Caki2 (cell line): ENCODE results near the gene SLAMF9. TPM values are rescaled to one million over a fixed set of nuclear protein-coding genes. Genes with fewer than 3 reads are reported as not detected.
A peak's percentile ranks its signal among the peaks of the same experiment; 100 is the strongest.

Source experiments
- DNase-seq: peaks from one replicate; pipeline ENCODE4 v3.0.0-alpha.2; 2015; ENCODE audit warnings: low read depth
- in situ Hi-C: cut with HindIII; loops from 2 replicates; pipeline ENCODE4 v1.10.0; 2016; ENCODE audit warnings: low sequenced_read_pairs, low pct_unique_long_range_greater_than_20kb, mixed read lengths
- total RNA-seq: library from RNA; depleted of rRNA; stranded (reverse); fragments of >200 nt; shearing (Covaris generic); gene quantifications from 2 replicates; pipeline ENCODE4 v1.2.3, GENCODE V29; 2014; ENCODE audit warnings: low replicate concordance

SLAMF9 gene
- total RNA-seq, 1 experiment from 2014 or later = not detected

- in situ Hi-C loops = no loop called here
- no peak for DNase-seq
Measured at GRCh38 chr1:159927849-159928431, 26.1 kb downstream of the SLAMF9 start.

GRCh38 chr1:159927211-159927848, 26.7 kb downstream of the SLAMF9 start:
- no peak for DNase-seq
- in situ Hi-C loops = no loop called here

- in situ Hi-C loops = no loop called here
Measured at GRCh38 chr1:159925719-159926078, 28.3 kb downstream of the SLAMF9 start.

GRCh38 chr1:159924791-159925718, 29.0 kb downstream of the SLAMF9 start, which contains the start of gene TAGLN2:
Gene TAGLN2 (minus strand): TSS chr1:159925507. CDS start chr1:159920509, 4,998 bp downstream.
- in situ Hi-C loops = no loop called here

More at GRCh38 chr1:159925719-159926078, 28.3 kb downstream of the SLAMF9 start:
- DNase-seq = no peak

GRCh38 chr1:159924025-159924790, 29.8 kb downstream of the SLAMF9 start:
- DNase-seq = peak; percentile 91
- in situ Hi-C loops = no loop called here

More at GRCh38 chr1:159924791-159925718, 29.0 kb downstream of the SLAMF9 start, which contains the start of gene TAGLN2:
- DNase-seq = peak; percentile 95

- in situ Hi-C loops = no loop called here
Measured at GRCh38 chr1:159923203-159924024, 30.6 kb downstream of the SLAMF9 start.

GRCh38 chr1:159922511-159923202, 31.4 kb downstream of the SLAMF9 start:
- no peak for DNase-seq
- in situ Hi-C loops = no loop called here

More at GRCh38 chr1:159923203-159924024, 30.6 kb downstream of the SLAMF9 start:
- DNase-seq = peak; percentile 89

- DNase-seq = no peak
- in situ Hi-C loops = no loop called here
Measured at GRCh38 chr1:159921700-159922504, 32.1 kb downstream of the SLAMF9 start.

GRCh38 chr1:159921251-159921650, 32.8 kb downstream of the SLAMF9 start:
- no peak for DNase-seq

GRCh38 chr1:159920651-159921050, 33.4 kb downstream of the SLAMF9 start:
- in situ Hi-C loops = no loop called here
- no peak for DNase-seq

More at GRCh38 chr1:159921251-159921650, 32.8 kb downstream of the SLAMF9 start:
- in situ Hi-C loops = no loop called here

- in situ Hi-C loops = no loop called here
- no peak for DNase-seq
Measured at GRCh38 chr1:159920202-159920601, 33.8 kb downstream of the SLAMF9 start.

GRCh38 chr1:159919236-159919865, 34.7 kb downstream of the SLAMF9 start:
- in situ Hi-C loops = no loop called here
- no peak for DNase-seq

- in situ Hi-C loops = no loop called here
Measured at GRCh38 chr1:159918352-159919200, 35.5 kb downstream of the SLAMF9 start.

GRCh38 chr1:159917533-159918351, 36.3 kb downstream of the SLAMF9 start:
- in situ Hi-C loops = no loop called here
- DNase-seq = no peak

More at GRCh38 chr1:159918352-159919200, 35.5 kb downstream of the SLAMF9 start:
- DNase-seq = no peak
